Inflammatory macrophage treated with lipopolysaccharide for 1 hour (primary cell): ENCODE measurements around the gene PMEPA1.
A peak's percentile ranks its signal among the peaks of the same experiment; 100 is the strongest.

ENCODE experiments used
- DNase-seq, 2 donors: peaks; one replicate each; pipeline ENCODE4 v3.0.0-alpha.2; 2020 to 2022

PMEPA1 gene

GRCh38 chr20:57691699-57692098 lies 18.1 kb downstream of the PMEPA1 start:
- DNase-seq: no peak

GRCh38 chr20:57690525-57690924 lies 19.3 kb downstream of the PMEPA1 start:
- no peak for DNase-seq

DNA sequence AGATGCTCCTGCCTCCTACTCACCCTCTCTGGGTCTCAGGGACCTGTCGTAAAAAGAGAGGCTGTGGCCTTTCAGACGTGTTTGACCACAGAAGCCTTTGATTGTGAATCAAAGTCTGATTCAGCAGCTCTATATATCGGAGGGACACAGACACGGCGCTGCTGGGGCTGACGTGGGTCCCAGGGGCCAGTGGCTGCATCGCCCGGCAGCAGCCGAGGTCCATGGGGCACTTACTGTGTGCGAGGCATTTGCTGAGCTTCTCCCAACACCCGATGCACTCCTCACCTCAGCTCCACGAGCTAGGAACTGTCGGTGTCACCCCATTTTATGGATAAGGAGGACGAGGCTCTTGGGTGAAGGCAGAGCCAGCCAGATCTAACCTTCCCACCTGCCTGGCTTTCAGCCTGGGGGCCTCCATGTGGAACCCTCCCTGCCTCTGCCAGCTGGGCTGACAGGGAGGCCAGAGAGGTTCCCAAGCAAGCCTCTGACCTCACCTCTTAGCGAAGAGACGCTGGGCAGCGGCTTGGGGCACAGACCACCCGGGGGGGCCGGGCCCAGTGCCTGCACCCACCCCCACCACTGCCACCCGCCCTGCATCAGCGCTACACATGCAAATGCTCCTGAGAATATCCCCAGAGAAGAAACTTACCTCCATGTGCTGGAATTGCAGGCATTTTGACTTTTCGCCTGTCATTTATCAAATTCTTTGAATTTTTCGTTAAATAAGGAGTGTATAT lies 19.9 kb downstream of the PMEPA1 start:
- DNase-seq: no peak

GRCh38 chr20:57688864-57689263 lies 21.0 kb downstream of the PMEPA1 start:
- no peak for DNase-seq

DNA sequence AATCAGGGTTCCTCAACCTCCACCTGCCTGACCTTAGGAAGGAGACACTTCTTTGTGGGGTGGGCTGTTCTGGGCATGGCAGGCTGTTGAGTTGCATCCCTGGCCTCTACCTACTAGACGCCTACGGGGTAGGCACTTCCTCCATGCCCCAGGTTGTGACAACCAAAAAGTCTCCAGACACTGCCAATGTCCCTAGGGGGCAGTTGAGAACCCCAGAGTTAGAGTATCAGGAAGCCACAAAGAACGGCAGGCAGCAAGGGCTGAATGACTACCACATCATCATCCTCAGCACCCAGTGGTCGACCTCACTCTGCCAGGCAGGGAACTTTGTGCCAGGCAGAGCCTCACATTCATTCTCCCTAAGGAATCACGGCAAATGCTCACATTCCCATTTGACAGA lies 21.5 kb downstream of the PMEPA1 start:
- DNase-seq: no peak

DNA sequence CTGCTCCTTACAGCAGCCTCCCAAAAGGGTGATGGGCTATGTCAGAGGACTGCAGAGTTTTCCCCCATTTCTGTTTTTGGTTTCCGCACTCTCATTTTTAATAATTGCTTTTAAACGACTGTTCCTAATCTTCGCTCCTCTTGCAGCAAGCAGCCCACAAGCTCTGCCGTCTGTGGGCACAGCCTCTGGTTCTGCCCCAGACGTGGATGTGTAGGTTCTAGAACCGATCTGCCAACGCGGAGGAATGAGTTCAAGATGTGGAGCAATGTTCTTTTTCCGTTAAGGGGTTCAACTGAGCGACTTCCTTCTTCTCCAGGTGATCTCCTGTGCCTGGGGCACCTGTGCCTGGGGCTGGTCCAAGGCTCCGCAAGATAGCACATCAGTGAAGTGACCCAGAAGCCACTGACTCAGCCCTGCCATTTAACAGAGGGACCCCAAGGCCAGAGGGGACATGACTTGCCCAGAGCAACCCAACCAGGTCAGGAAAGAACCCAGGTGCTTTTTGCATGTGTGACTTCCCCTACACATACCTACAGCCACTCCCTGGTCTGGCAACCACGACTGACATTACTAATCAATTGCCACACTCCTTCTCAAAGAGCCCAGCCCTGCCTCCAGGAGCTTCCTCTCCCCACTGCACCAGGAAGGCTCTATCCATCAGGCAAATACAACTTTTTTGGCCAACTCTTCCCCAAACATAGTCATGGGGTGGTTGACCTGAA lies 22.7 kb downstream of the PMEPA1 start:
- no peak for DNase-seq

- no peak for DNase-seq
Measured at GRCh38 chr20:57685146-57685758, 24.6 kb downstream of the PMEPA1 start.

- DNase-seq: no peak
Measured at GRCh38 chr20:57684808-57685140, 25.0 kb downstream of the PMEPA1 start.

DNA sequence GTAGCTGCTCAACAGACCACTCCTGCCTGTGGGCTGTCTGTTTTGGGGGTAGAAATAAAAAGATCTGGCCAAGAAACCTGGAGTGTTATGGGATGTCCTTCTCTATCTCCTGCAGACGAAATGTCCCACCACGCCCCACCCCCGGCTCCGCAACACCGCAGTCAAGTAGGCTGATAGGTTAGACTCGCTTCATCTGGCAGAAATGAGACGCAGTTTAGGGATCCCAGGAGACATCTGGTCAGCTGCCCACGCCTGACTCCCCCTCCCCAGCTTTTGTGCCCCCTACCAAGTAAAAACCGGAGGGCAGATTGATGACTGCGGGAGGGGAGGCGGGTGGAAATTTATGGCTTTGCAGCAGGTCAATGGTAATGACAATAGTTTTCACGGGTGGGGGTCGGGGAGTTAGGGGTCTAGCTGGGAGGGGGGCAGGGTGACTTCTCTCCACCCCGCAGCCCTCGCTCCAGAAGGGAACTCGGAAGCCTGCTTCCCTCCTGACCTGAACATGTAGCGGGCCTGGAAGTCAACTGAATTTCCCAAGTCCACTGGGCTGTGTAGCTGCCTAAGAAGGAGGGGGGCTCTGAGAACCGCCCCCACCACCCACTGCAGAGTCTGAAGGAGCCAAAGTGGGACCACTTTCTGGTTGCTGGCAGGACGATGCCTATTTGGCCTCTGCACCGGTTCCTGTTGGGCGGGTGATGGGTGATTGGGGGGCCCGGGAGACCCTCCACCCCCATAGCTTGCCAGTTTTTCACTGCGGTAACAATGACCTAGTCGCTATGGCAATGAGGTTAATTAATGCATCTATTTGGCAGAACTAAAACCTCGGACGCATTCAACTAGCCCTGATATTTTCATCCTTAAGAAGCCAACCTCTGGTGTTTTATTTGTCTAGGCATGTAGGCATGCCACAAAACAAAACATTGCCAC lies 25.7 kb downstream of the PMEPA1 start:
- DNase-seq: no peak

GRCh38 chr20:57683287-57683686 lies 26.5 kb downstream of the PMEPA1 start:
- DNase-seq: no peak

DNA sequence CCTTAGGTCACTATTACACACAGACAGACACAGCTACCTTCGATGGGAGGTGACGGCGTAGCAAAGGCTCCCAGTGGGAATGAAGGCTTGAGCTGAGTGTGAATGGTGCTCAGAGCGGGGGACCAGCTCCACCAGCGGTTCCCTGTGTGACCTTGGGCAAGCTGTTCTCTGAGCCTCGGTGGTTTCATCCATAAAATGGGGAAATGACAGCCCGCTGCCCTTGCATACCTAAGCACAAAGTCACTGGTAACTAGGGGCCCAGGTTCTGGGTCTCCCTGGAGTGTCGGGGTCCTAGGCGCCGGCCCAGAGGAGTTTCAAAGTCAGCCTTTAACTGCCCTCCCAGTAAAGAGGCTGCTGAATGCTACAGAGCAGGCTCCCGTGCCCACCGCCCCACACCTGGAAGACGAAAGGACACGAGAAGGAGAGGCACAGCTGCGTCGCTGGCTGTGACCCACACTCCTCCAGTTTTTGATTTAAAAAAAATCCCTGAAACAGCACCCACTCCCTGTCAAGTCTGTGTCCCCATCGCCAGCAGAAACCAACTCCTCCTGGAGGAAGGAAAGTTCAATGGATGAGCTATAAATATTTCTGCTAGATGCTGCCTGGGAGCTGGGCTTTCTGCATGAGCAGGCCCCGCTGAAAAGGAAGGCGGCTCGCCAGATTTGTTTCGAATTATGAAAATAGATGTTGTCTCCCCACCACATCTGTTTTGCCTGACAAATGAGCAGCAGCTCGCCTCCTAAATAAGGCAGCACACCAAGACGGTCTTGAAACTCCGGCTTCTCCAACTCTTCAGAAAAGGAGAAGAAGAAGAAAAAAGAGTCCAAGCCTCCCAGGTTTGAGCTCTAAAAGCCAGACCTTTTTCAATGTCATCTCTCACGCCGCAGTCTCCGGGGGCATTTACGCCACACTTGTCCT lies 27.4 kb downstream of the PMEPA1 start:
- DNase-seq: no peak

DNA sequence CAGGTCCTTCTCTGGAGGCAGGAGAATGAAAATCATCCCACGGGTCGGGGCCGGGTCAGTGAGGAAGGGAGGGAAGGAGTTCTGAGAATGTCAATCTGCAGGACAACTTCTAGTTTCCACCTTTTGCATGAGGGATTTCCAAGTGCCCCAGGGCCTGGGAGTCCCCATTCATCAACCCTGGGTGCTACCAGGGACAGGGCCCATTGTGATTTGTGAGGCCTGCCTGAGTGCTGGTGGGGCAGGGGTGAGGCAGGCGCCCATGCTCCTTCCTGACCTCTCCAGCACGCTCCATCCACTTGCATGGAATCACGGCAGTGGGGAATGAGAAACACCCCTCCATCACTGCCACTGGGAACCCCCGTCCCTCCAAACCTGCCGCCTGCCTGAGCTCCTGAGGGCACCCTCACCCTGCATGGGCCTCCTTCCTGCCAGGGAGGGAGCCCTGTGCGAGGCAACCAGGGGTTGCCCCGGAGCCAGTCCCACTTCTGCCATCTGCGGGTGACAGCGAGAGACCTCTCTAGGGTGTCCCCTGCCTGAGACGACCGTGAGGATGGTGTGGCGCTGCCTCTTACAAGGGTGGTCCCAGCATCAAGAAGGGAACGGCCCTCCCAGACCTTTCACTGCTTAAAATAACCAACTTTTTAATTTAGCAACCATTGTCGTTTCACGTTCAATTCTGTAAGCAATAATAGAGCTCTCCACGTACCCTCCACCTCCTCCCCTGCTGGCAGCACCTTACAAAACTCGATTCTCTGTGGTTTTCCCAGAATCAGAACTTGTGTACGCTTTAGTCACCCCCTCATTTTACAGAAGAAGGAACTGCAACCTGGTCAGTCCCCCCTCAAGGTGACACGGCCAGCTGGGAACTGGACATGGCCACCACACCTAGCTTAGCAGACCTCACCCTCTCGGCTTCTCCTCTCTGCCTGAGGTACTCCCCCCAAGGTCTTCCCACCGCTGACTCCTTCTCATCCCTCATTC lies 28.6 kb downstream of the PMEPA1 start:
- peak in 1 of 2 donors; percentile 19 for DNase-seq

GRCh38 chr20:57680131-57680716 lies 29.6 kb downstream of the PMEPA1 start:
- DNase-seq: peak; percentile 28 to 84

GRCh38 chr20:57679113-57679512 lies 30.7 kb downstream of the PMEPA1 start:
- no peak for DNase-seq

- DNase-seq: no peak
Measured at GRCh38 chr20:57678340-57678739, 31.5 kb downstream of the PMEPA1 start.

GRCh38 chr20:57677584-57677982 lies 32.2 kb downstream of the PMEPA1 start:
- no peak for DNase-seq

DNA sequence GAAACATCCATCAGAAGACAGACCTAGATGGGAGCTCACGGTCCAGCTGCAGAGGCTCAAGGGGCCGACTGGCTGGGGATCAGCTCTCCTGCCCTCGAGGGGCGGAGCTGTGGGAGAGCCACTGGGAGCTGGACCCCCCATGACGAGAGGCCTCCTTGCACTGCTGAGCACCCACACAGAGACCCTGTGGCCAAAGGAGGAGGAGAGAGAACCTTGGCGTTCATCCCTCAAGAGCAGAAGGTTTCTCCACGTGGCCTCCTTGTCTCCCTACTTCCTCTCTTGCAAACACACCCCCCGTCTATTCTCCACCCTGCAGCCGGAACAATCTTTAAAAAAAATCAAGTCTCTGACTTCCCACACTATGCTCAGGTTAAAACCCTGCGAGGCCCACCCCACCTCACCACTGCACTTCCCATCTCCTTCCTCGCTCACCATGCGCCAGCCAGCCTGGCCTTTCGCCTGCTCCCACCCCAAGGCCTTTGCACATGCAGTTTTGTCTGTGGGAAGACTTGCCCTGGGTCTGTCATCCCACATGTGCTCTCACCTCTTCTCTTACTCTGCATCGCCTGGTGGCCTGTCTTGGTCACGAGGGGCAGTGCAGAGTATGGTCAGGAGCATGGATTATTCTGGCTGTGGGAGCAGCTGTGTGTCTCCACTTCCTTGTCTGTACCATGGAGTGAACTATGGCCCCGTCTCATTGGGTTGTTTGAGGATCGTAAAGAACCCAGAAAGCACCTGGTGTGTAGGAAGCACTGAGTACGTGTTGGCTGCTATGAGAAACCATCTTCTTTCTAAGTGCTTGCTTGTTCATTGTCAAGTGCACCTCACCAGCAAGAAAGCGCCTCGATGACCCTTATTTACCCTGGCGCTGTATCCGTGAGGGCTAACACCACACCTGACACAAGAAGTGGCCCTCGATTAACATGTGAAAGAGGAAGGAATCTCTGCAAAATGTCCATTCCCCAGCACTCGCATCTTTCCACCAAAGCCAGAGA lies 32.9 kb downstream of the PMEPA1 start:
- DNase-seq: no peak

- DNase-seq: no peak
Measured at GRCh38 chr20:57675773-57676172, 34.0 kb downstream of the PMEPA1 start.
